ENCODE data around the gene KRTAP5-1. TPM values are rescaled to one million over a fixed set of nuclear protein-coding genes. Genes with fewer than 3 reads are reported as not detected.
"Not testable (repeated sequence)": the region's sequence is repeated elsewhere in the genome, so short reads cannot be mapped to it uniquely, and the experiment has no call there.

Gene KRTAP5-1
- total RNA-seq (2022): not detected in 2 replicates
- not detected for Bru-seq, nascent RNA
- not detected for BruChase-seq, experiment 1, labeled RNA remaining after a 2-hour chase
- BruChase-seq, experiment 2, labeled RNA remaining after a 6-hour chase: not detected
- long read RNA-seq: 0 reads

DNA sequence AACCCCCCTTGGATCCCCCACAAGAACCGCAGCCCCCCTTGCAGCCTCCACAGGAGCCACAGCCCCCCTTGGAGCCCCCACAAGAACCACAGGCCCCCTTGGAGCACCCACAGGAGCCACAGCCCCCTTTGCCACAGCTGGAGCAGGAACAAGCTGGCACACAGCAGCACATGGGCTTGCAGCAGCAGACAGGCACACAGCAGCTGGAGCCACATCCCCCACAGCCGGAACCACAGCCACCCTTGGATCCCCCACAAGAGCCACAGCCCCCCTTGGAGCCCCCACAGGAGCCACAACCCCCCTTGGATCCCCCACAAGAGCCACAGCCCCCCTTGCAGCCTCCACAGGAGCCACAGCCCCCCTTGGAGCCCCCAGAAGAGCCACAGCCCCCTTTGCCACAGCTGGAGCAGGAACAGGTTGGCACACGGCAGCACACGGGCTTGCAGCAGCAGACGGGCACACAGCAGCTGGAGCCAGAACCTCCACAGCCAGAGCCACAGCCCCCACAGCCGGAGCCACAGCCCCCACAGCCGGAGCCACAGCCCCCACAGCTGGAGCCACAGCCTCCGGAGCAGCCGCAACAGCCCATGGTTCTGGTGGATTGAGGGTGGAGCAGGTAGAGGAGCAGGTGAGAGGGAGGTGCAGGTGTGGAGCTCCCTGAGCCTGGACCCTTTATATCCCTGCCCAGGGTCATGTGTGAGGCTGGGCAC is at the start of gene KRTAP5-1:
Gene KRTAP5-1, minus strand, starts transcription at position 623 of the 710 bp plus-strand sequence. Its CDS starts 34 bp downstream, at position 589.
- H3K36me3 Mint-ChIP-seq (ENCODE audit: insufficient read depth, unreplicated experiment); BruUV-seq (replicated peaks); H3K9me3 Mint-ChIP-seq (ENCODE audit: unreplicated experiment); H3K36me3 ChIP-seq (ENCODE audit: control insufficient read depth, insufficient read depth, low read length); DNase-seq; intact Hi-C loops (cut with micrococcal nuclease; ENCODE audit: unreplicated experiment); H3K4me3 ChIP-seq (ENCODE audit: low read depth, low read length); POLR2A ChIA-PET; H3K4me1 Mint-ChIP-seq (ENCODE audit: low read depth, unreplicated experiment); H3K27me3 ChIP-seq (replicated peaks; ENCODE audit: control insufficient read depth, insufficient read depth, low read length); H3K27ac Mint-ChIP-seq (ENCODE audit: unreplicated experiment); H3K9me3 ChIP-seq; H3K4me1 ChIP-seq; H3K27me3 Mint-ChIP-seq (ENCODE audit: insufficient read depth, unreplicated experiment); H3K4me3 Mint-ChIP-seq (ENCODE audit: unreplicated experiment): not testable (repeated sequence)
- CTCF ChIA-PET: interaction anchor here (0.6 kb wide), 1 partner anchor 171 kb away, joined by 3 read pairs; no protein-coding TSS in a partner anchor

DNA sequence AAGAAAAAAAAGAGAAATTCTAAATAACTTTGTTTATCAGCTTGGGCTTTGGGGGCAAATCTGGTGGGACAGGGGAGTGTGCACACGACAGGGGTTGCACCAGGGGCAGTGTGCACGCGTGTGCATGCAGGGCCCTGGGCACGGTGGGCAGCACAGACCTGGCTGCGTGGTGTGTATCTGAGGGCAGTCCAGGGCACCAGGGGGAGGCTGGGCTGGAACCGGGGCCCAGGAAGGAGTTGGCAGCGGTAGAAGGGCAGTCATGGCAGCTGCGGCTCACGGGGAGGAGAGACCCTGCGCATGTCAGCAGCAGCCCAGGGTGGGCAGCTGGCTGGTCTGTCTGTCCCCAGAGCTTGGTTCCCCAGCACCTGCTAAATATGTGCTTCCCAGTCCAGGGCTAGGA is 48.8 kb upstream of the KRTAP5-1 start:
- H3K4me1 Mint-ChIP-seq (ENCODE audit: low read depth, unreplicated experiment): no peaks in the 10 kb centered on the region
- intact Hi-C loops (cut with micrococcal nuclease; ENCODE audit: unreplicated experiment): no loop called here
- no peaks in the 10 kb centered on the region for H3K36me3 Mint-ChIP-seq (ENCODE audit: insufficient read depth, unreplicated experiment)
- peaks cover 1% of the 10 kb centered on the region; the same call in 1 of the 2 replicates for H3K27me3 ChIP-seq (replicated peaks; ENCODE audit: control insufficient read depth, insufficient read depth, low read length)
- H3K9me3 Mint-ChIP-seq (ENCODE audit: unreplicated experiment): no peaks in the 10 kb centered on the region
- H3K4me3 ChIP-seq (ENCODE audit: low read depth, low read length): no peak overlapping the region
- H3K27me3 Mint-ChIP-seq (ENCODE audit: insufficient read depth, unreplicated experiment): peaks cover 28% of the 10 kb centered on the region
- no TSS peak for BruUV-seq (replicated peaks)
- TF ChIP-seq, protein P1, sequence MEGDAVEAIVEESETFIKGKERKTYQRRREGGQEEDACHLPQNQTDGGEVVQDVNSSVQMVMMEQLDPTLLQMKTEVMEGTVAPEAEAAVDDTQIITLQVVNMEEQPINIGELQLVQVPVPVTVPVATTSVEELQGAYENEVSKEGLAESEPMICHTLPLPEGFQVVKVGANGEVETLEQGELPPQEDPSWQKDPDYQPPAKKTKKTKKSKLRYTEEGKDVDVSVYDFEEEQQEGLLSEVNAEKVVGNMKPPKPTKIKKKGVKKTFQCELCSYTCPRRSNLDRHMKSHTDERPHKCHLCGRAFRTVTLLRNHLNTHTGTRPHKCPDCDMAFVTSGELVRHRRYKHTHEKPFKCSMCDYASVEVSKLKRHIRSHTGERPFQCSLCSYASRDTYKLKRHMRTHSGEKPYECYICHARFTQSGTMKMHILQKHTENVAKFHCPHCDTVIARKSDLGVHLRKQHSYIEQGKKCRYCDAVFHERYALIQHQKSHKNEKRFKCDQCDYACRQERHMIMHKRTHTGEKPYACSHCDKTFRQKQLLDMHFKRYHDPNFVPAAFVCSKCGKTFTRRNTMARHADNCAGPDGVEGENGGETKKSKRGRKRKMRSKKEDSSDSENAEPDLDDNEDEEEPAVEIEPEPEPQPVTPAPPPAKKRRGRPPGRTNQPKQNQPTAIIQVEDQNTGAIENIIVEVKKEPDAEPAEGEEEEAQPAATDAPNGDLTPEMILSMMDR (IDR thresholded peaks at IDR 0.05; ENCODE audit: insufficient read depth in 1 of 2, low read depth in 1 of 2, low read length in 1 of 2, severe bottlenecking in 1 of 2, unreplicated experiment in 1 of 2): no peak
- ChIA-PET POLR2A (no interaction called here), CTCF (interaction anchor here (0.6 to 0.7 kb wide), 2 partner anchors 10 to 503 kb away, joined by 3 to 7 read pairs; no protein-coding TSS in a partner anchor)
- no peak overlapping the region for H3K4me3 Mint-ChIP-seq (ENCODE audit: unreplicated experiment)
- no peaks in the 10 kb centered on the region for H3K4me1 ChIP-seq
- H3K36me3 ChIP-seq (ENCODE audit: control insufficient read depth, insufficient read depth, low read length): no peaks in the 10 kb centered on the region
- no peak overlapping the region for H3K27ac Mint-ChIP-seq (ENCODE audit: unreplicated experiment)
- H3K9me3 ChIP-seq: no peaks in the 10 kb centered on the region
- DNase-seq: no peak

DNA sequence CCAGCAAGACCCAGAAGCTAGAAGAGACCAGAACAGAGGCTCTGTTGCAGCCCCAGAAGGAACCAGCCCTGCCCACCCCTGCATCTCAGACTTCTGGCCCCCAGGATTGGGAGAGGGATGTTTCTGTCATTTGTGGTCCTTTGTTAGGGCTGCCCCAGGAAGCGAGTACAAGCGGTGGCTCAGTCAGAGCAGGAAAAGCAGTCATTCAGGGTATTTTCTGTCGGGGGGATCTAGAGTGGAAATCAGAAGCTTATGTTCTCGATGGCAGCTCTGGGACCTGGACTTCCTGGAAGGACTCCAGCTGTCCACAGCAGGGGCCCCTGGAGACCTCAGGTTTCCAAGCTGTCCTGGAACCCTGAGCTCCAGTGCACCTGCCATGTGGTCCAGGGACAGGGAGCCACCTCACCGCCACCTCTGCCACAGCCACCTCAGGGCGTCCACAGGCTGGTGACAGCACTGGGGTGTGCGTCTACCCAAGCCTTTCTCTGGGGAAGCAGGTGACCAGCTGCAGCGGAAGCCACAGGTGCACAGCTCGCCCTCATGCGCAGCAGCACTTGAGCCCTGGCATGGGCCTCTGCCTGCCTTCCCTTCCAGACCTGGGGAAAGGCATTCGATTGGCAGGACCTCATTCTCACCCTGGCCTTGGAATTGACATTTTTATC is 47.1 kb upstream of the KRTAP5-1 start:
- no peaks in the 10 kb centered on the region for H3K9me3 ChIP-seq
- Mint-ChIP-seq H3K4me3 (ENCODE audit: unreplicated experiment) (no peak overlapping the region), H3K9me3 (ENCODE audit: unreplicated experiment) (no peaks in the 10 kb centered on the region), H3K27ac (ENCODE audit: unreplicated experiment) (no peak overlapping the region), H3K27me3 (ENCODE audit: insufficient read depth, unreplicated experiment) (peaks cover 28% of the 10 kb centered on the region), H3K4me1 (ENCODE audit: low read depth, unreplicated experiment) (no peaks in the 10 kb centered on the region), H3K36me3 (ENCODE audit: insufficient read depth, unreplicated experiment) (no peaks in the 10 kb centered on the region)
- no peaks in the 10 kb centered on the region for H3K4me1 ChIP-seq
- TF ChIP-seq, protein P1 (IDR thresholded peaks at IDR 0.05; ENCODE audit: insufficient read depth in 1 of 2, low read depth in 1 of 2, low read length in 1 of 2, severe bottlenecking in 1 of 2, unreplicated experiment in 1 of 2): no peak
- peaks cover 1% of the 10 kb centered on the region; the same call in 1 of the 2 replicates for H3K27me3 ChIP-seq (replicated peaks; ENCODE audit: control insufficient read depth, insufficient read depth, low read length)
- H3K36me3 ChIP-seq (ENCODE audit: control insufficient read depth, insufficient read depth, low read length): no peaks in the 10 kb centered on the region
- no peak overlapping the region for H3K4me3 ChIP-seq (ENCODE audit: low read depth, low read length)
- no peak for DNase-seq
- ChIA-PET CTCF (interaction anchor here (0.6 to 1.8 kb wide), 3 partner anchors 8 to 37 kb away, joined by 3 to 13 read pairs (median 3); no protein-coding TSS in a partner anchor), POLR2A (no interaction called here)
- BruUV-seq (replicated peaks): no TSS peak
- intact Hi-C loops (cut with micrococcal nuclease; ENCODE audit: unreplicated experiment): no loop called here

Measured in Caco-2 (cell line).